GM06990 (cell line): Measurements from ENCODE around the gene SUCLG1.

Experiments
- DNase-seq: peaks from one replicate; pipeline ENCODE4 v3.0.0-alpha.2; 2011; ENCODE audit not compliant: insufficient read length; ENCODE audit errors: extremely low read depth
- H3K27me3 ChIP-seq: replicated peaks from 2 replicates; pipeline ENCODE4 v1.6.0; 2011; ENCODE audit warnings: low read length; ENCODE audit not compliant: control insufficient read depth, insufficient read depth
- H3K36me3 ChIP-seq: 2 replicates; pipeline ENCODE4 v1.5.1; 2011; ENCODE audit warnings: low read length; ENCODE audit not compliant: control insufficient read depth, insufficient read depth
- H3K4me3 ChIP-seq: replicated peaks from 2 replicates; pipeline ENCODE4 v1.5.1; 2011; ENCODE audit warnings: low read depth, mild to moderate bottlenecking, control low read depth, low read length
- TF ChIP-seq, protein P1 (sequence below): IDR thresholded peaks from 2 replicates; pipeline ENCODE4 v1.5.1; 2011; ENCODE audit warnings: low read length, control low read depth, mild to moderate bottlenecking, inconsistent platforms; ENCODE audit not compliant: insufficient read depth, poor library complexity, severe bottlenecking

Gene SUCLG1

DNA sequence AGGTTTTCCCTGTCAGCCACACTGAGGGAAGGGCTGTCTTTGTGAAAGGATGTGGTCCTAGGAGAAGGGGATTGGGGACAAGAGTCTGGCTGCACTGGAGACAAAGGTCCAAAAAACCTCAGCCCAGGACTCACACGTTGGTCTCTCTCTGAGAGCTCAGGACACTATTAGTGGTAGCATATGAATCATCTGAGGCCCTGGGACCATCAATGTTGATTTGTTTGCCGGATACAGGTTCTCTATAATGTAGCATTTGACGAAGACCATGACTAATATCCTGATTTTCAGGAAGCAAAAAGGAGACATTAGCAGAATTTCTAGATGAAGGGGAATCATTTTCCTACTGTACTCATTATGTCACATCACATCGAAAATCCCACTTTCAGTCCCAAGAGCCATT is 35.0 kb upstream of the SUCLG1 start:
- DNase-seq = no peak
- H3K4me3 ChIP-seq = no peak overlapping the region
- H3K36me3 ChIP-seq = no peaks in the 10 kb centered on the region
- no peaks in the 10 kb centered on the region for H3K27me3 ChIP-seq
- TF ChIP-seq, protein P1, sequence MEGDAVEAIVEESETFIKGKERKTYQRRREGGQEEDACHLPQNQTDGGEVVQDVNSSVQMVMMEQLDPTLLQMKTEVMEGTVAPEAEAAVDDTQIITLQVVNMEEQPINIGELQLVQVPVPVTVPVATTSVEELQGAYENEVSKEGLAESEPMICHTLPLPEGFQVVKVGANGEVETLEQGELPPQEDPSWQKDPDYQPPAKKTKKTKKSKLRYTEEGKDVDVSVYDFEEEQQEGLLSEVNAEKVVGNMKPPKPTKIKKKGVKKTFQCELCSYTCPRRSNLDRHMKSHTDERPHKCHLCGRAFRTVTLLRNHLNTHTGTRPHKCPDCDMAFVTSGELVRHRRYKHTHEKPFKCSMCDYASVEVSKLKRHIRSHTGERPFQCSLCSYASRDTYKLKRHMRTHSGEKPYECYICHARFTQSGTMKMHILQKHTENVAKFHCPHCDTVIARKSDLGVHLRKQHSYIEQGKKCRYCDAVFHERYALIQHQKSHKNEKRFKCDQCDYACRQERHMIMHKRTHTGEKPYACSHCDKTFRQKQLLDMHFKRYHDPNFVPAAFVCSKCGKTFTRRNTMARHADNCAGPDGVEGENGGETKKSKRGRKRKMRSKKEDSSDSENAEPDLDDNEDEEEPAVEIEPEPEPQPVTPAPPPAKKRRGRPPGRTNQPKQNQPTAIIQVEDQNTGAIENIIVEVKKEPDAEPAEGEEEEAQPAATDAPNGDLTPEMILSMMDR = no peak

DNA sequence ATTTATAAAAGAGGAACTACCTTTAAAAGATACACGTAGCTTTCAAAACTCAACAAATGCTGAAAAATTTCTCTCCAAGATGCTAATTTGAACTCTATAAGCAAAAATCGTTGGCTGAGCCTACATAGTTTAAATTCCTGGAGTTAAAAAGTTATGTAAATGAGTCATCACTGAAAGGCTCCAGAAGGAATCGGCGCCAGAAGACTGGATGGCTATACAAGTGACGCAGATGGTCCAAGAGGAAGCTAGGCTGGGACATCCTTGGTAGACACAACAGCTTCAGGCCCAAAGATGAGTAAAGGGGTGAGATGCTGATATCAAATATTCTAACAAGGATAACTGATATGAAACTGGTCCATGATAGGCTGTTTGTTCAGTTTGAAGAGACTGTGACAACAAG is 34.4 kb upstream of the SUCLG1 start:
- TF ChIP-seq, protein P1 = no peak
- no peak overlapping the region for H3K4me3 ChIP-seq

DNA sequence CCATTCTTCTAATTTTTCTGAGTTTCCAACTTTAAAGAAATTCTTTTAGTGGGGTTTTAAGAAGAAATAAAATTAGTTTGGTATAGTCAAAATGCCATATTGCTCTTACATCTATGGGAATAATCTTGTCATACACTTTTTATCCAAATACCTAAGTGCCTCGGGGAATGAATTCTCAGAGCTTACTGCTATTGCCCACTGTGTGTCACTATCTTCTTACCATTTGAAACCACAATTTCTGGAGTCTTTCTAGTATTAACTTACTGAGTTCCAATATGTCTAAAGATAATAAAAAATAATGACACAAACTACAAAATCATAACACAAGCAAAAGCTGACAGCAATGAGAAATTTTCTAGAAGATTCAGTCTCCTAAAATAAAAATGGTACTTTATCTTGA is 33.5 kb upstream of the SUCLG1 start:
- Histone ChIP-seq H3K4me3 (no peak overlapping the region), H3K36me3 (no peaks in the 10 kb centered on the region), H3K27me3 (no peaks in the 10 kb centered on the region)
- TF ChIP-seq, protein P1 = no peak
- DNase-seq = no peak

More for the DNA sequence above, 34.4 kb upstream of the SUCLG1 start:
- DNase-seq = no peak
- H3K27me3 ChIP-seq = no peaks in the 10 kb centered on the region
- no peaks in the 10 kb centered on the region for H3K36me3 ChIP-seq

DNA sequence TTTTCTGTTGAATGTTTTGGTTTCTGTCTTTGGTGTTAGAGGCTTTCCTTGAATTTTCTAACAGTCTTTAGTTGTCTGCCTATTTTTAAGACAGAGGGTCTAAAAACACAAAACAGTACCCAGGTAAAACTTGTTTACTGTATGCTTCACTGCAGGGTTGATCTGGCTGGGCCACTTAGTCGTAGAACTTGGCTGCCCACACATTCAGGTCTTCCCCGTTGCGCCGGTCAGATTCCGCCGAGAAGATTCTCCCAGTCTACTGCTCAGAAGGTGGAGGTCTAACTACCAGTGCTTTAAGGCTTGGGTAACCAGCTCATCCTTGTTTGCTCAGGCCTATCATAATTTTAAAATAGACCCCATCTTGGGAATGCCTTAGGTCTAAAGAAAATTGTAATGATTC is 32.7 kb upstream of the SUCLG1 start:
- no peak overlapping the region for H3K4me3 ChIP-seq
- TF ChIP-seq, protein P1 = no peak
- DNase-seq = no peak

DNA sequence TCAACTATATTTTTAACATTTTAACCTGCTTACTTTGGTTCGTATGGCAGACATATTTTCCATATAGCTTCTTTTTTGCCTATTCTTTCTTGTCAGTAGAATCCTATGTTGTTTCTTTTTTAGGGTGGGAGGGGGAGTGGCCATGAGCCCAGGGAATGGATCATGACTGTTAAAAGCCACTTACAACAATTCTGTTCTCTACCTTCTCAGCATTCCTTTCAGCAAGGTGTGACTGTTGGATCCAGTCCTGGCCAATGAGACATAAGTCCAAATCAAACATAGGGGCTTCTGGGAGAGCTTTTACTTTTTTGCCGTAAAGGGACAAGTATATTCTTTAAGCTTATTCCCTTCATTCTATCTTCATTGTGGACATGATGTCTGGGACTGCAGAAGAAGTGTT is 32.2 kb upstream of the SUCLG1 start:
- no peaks in the 10 kb centered on the region for H3K36me3 ChIP-seq
- TF ChIP-seq, protein P1 = no peak
- no peaks in the 10 kb centered on the region for H3K27me3 ChIP-seq
- DNase-seq = no peak
- H3K4me3 ChIP-seq = no peak overlapping the region

More for the DNA sequence above, 32.7 kb upstream of the SUCLG1 start:
- H3K27me3 ChIP-seq = no peaks in the 10 kb centered on the region
- no peaks in the 10 kb centered on the region for H3K36me3 ChIP-seq
